Stimulated activated CD8-positive, alpha-beta memory T cell treated with anti-CD3 and anti-CD28 coated beads, Interleukin-12 subunit alpha, Interleukin-12 subunit beta, amount 100 ng/mL, for 1 hour (primary cell): ENCODE data around the gene ASCC1.

Experiments used
- DNase-seq: peaks from one replicate; pipeline ENCODE4 v3.0.0-alpha.2; 2020; ENCODE audit warnings: low read depth

The ASCC1 gene

DNA sequence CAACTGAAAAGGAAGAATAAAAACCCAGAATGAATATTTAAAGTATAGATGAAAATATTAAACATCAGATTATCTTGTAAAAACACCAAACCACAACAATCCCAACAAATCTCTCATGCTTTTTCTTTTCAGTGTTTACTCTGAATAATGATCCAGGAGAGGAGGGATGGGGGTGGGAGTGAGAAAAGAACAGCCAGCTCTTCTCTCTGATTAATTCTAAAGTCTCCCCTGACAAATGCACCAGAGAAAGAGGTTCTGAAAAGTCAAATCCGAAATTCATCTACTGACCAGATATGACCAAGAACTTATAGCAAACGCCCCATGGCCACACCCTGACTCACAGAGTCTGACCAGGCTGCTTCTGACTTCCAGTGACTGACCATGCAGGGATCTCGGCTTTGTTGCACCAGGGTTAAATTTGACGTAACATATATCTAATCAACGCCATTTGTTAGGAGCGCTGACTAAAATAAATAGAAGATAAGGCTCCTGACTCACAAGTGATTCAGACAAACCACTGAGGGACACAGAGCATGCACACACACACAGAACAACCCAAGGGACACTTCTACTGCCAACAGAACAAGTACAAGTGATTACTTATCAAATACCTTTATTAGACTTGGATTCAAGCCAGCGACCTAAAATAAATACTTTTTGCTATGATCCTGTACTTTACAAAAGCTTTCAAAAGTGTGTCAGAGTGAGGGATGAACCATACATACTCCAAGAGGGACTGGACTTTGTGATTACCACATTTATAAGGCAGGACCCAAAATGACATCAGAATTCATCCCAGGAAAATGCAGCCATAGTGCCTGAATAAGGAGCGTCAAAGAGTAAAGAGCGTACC, 118.4 kb downstream of the ASCC1 start:
- no peak for DNase-seq

DNA sequence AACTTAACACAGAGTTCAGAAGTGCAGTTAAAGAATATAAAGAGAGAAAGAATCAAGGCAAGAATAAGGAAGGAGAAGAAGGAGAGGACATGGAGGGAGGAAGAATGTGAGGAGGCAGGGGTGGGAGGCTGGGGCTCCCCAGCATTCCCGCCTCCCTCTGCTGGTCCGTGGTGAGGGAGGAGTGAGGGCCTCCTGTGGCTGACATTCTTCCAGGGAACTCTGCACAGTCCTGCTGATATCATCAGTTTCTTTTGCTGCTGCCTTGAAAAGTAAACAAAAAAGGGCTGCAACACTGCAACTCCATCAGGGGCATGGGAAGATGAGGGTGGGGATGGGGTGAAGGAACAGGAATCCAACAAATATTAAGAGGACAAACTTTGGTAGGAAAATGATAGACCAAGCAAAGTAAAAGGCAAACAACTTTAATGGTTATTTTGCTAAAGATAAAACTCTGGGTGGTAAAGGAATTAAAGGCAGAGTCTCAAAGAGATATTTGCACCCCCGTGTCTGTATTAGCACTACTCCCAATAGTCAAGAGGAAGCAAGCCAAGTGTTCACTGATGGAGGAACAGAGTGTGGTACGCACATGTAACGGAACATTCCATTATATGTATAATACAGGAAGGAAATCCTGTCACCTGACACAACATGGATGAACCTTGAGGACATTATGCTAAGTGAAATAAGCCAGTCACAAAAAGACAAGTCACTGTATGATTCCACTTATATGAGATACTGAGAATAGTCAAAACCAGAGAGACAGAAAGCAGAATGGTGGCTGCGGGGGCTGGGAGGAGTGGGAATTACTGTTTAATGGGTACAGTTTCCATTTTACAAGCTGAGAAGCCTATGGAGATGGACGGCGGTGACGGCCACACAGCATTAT, 119.7 kb downstream of the ASCC1 start:
- DNase-seq, result no peak

DNA sequence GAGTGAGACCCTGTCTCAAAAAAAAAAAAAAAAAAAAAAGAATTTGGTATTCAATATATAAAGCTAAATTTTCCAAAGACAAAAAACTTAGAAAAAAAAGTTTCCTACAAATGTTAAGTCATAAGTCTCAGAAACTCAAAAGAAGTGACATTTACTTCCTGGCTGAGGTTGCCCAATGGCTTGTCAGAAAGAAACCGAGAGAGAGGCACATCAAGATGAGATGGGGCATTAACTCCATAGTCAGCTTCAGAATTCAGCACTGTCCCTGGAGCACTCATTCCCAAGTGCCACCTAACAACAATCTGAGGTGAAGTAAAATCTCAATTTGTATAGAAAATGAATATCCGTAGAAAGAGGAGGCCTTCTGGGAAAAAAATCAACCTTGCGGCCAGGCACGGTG, 120.9 kb downstream of the ASCC1 start:
- no peak for DNase-seq

DNA sequence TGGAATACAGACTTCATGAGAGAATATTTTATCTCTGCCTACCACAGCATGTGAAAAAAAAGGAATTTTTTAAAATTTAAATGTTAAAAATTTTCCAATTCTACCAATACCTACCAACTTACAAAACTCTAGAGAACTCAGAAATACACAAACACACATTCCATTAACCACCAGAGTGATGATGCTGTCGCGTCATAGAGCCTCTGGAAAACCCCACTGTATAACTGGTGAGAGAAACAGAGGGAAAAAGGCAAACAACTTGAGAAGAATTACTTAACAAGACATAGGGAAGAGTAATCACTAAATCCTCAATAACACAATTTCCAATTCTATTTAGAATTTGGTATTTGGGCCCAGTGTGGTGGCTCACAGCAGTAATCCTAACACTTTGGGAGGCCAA, 121.5 kb downstream of the ASCC1 start:
- DNase-seq, result no peak

DNA sequence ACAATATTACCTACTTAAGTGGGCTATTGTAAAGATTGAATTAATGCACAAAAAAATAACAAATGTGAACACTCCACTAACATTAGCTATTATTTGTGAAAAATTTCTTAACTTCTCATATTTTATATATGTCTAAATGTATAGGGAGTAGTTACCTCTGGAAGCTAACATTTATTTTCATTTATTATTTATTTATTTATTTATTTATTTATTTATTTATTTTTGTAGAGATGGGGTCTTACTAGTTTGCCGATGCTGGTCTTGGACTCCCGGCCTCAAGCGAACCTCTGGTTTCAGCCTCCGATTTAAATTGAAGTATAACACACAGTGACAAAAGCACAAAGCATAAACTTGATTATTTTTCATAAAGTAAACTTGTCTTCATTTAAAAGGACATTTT, 122.6 kb downstream of the ASCC1 start:
- no peak for DNase-seq

DNA sequence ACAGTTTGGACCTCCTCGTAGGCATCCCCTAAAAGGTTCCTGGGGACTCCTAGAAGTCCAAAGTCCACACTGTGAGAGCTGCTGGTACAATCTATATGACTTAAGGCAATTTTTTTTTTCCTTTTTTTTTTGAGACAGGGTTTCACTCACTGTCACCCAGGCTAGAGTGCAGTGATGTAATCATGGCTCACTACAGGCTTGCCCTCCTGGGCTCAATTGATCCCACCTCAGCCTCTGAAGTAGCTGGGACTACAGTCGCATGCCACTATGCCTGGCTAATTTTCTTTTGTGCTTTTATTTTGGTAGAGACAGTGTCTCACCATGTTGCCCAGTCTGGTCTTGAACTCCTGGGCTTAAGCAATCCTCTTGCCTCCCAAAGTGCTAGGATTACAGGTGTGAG, 123.1 kb downstream of the ASCC1 start:
- no peak for DNase-seq

DNA sequence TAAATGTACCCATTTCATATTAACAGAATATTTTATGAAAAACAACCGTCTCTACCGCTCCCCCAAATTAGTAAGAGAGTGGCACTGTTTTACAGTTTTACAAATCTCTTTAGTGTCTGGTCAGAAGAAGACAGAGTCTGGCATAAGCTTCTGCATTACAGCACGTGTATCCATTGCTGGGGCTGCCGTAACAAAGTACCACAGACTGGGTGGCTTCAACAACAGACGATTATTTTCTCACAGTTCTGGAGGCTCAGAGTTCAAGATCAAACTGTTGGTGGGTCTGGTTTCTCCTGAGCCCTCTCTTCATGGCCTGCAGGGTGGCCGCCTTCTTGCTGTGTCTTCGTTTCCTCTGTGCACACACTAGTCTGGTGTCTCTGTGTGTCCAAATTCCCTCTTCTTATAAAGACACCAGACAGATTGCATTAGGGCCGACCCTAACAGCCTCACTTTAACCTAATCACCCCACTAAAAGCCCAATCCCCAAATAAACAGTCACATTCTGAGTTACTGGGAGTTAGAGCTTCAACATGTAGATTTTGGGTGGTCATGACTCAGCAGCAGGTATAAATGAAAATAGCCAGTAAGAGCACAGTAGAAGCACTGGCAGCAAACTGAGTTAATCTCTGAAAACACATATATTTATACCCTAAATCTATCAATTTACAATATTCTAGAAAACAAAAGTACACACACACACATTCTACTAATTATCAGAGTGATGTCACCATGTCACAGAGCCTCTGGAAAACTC, 123.7 kb downstream of the ASCC1 start:
- DNase-seq, result no peak

DNA sequence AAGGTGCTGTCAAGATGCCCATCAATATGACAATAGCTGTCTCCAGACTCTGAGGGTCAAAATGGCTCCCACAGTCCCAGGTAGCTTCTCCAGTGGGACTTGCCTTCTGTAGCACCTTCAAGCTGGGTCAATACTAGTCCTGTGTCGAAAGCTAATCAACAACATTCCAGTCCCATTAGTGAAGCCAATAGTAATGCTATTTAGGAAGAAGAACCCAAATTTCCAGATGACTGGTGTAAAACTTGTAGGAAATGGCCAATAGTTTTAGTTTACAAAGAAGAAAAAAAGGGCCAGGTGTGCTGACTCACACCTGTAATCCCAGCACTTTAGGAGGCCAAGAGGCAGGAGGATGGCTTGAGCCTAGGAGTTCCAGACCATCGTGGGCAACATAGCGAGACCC, 125.8 kb downstream of the ASCC1 start:
- no peak for DNase-seq

DNA sequence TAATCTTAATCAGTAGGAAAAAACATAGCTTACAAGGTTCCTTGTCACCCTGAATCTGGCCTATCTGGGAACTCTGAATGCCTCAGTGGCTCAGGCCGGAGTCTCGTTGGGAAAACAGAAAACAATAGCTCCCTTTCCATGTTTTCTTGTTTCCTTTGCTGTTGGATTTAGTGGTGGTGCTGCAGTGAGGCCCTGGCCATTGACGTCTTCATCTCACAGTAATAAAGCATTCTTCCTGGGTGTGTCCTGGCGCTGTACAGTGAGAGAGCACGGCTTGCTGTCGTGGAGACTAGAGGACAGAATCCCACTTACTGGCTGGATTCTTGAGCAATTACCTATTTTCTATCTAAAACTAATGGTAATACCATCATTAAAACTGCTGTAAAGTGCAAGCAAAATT, 126.5 kb downstream of the ASCC1 start:
- DNase-seq, result no peak

DNA sequence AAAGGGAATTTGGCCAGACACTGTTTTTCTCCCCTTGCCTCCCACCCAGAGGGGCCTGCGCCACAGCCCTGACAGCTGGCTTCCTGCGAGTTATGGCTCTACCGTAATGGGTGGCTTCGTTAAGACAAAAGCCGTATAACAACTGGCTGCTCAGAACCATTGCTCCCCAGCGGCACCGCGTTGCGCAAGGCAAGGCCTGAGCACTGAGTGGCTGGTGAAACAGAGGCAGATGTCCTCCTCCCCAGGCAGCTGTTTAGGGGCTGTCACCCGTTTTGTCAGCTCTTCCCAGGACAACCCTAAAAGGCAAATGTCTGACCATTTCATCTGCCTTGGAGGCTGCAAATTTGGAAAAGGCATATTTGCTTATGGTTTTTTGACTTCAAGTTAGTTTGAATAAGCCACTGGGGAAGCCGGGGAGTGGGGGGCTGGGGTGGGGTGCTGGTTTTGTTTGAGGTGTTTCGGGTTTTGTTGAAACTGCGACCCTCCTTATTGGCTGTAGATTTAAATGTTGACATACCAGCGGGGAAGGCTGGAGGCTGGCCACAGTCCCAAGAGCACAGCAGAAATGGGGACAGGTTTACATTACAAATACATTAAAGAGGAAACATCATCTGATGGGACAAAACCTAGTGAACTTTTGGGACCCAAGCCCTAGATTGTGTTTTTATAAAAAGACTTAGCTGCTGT, 127.0 kb downstream of the ASCC1 start:
- DNase-seq, result no peak

DNA sequence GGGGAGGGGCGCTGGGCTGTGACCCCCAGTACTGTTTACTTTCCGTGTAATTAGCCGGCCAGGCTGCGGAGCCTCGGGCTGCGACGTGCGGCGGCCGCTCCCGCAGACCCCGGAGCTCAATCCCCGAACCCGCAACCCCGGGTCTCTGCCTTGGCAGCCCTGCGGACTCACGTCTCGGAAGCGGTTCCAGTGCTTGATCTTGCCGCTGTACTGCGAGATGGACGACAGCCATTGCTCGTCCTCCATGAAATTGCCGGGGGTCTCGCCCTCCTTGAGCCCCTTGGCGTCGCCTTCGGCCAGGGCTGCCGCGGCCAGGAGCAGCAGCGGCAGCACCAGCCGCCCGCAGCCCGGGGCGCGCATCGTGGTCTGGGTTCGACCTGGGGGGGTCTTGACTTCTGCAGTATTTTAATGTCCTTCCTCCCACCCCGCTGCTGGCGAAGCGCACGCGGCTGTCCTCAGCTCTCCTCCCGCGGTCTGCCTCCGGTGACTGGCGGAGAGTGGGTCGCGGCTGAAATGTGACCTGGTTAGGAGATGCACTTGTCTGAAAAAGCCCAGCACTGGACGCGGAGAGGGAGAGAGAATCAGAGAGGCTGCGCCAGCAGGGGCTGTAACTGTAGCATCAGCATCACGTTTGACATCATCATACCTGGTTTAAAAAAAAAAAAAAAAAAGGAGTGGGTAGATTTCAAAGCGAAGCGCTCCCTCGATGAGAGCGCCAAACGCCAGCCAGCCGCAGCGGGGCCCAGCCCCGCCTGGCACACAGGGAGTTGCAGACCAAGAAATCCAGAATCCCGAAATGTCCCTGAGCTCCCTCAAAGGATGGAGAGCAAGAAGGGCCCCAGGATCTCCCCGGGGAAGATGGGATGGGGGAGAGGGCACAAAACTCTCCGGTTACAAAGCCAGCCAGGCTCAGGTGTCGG, 127.8 kb downstream of the ASCC1 start, which contains the start of gene SPOCK2:
TSS of gene SPOCK2 (minus strand) at position 583 of the 920 bp plus-strand sequence. CDS start at position 360, 223 bp downstream.
- DNase-seq, result peak; percentile 65

DNA sequence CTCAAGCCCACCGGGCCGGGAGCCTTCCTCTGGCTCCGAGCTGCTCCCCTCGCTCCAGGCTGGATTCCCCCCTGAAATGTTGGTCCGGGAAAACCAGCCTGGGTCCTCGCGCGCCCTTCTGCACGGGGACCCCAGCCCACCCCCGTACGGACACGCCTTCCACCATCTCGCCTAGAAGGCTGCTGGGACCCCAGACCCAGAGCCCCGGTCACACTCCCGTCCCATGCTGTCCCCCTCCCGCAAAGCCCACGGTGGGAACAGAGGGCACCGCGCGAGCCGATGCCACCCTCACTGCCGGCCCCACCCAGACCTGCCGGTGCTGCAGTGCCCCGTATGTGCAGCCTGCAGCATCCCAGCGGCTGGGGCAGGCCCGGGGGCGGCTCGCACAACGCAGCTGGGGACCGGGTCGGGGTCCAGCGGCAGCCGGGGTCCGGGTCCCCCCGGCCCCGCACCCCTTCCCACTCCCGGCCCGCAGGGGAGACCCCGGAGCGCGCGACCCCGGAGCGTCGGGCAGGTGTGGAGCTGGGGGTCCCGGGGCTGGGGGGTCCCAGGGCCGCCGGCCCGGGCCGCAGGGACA, 128.6 kb downstream of the ASCC1 start:
- DNase-seq, result no peak

DNA sequence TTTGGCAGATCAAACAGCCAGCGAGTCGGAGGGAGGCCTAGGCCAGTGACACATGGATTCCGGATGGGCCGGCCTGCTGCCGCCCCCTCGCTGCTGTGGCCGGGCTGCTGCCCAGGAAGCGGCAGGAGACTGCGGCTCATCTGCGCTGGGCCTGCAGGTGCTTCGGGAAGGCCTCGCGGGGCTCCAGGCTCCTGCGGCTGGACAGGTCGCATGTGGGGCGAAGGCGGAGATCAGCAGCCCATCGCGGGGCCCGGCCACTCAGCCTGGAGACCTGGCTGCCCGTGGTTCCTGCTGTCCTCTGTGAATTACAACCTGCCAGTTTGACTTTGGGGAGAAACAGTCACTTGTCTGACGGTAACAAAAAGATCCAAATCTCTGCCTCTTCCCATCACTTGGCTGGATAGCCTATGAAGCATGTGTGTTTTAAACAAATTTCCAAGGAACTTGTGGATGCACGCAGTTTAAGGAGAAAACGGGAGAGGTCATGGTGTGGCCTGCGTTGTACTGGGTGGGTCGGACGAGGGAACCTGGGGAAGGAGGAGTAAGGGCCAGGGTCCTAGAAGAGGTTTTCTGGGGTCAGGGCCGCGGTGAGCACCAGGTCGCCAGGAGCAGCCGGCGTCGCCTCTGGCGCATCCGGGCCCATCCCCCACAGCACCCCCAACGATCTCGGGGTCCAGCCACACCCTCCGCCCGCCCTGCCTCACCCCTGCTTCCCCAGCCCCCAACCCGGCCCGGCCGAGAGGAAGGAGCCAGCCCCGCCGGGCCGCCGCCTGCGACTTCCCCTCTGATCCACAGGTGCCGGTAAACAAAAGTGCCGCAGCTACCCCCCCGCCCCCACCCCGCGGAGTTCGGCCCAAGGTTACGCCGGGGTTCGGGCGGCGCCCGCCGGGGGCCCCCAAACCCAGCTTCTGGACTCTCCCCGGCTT, 129.3 kb downstream of the ASCC1 start:
- DNase-seq, result peak; percentile 45

DNA sequence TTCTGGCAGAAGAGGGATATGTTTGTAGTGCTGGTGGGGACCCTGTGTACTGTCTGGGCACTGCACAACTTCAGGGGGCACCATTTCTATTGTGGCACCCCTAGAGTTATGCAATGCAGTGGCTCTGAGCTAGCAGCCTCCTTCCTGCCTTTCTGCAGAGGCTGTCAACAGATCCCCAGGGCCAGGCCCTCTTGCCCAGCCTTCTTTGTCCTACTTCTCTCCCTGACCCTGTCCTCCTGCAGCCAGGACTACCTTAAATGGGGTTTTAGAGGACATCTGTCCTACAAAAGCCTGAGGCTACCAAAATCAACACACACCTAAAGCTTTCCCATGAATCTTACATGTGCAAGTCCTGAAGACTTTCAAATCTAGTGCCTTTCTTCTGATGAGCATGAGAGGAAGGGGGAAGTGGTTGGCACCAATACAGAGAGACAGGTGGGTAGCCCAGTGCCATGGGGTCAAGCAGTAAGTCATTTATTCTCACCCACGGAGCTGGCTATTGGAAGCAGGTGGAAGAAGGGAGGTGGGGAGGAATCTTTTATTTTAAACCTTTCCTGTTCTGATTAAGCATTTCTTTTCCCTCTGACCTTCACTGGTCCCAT, 130.1 kb downstream of the ASCC1 start:
- DNase-seq, result no peak

DNA sequence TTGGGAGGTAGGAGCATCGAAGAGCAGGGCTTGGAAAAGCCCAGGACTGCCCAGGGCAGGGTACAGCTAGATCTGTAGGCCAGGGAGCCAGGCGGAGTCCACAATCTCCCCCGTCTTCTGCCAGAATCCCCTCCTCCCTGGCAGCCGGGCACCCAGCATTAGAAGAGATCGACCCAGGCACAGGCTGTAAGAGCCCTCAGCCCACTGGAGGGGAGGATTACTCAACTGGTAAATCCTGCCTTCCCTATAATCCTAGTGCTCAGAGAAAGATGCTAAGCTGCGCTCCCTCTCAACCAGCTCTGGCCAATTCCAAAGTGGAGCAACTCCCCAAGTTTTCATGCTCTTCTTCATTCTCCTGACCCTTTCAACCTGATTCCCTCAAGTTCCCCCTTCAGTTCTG, 130.9 kb downstream of the ASCC1 start:
- no peak for DNase-seq

DNA sequence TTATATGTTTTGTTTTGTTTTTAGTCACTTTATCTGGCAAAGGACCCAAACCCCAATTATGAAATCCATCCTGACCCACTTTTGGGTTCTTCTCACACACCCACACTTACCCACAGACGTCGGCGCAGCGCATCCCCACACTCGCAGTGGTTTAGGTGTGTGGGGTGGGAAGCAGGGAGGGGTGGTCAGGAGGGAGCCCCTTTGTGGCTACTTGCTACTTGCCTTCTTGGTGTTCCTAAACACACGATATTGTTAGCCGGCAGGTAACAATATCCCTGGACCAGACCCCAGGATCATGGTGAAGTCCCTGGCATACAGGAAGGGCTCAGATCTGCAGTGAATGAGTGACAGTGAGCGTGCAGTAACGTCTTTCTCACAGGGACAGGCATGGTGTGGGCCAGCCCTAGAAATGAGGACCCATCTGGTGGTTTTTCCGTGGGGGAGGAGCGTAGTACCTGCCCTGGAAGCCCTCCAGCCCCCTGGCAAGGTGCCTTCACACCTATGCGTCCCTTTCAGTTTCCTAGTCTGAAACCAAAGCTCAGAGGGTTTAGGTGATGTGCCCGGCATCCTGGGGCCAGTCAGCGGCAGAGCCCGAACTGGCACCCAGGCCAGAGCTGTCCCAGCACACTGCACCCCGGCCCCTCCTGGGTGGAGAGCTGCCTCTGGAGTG, 132.2 kb downstream of the ASCC1 start:
- peak; percentile 39 for DNase-seq

DNA sequence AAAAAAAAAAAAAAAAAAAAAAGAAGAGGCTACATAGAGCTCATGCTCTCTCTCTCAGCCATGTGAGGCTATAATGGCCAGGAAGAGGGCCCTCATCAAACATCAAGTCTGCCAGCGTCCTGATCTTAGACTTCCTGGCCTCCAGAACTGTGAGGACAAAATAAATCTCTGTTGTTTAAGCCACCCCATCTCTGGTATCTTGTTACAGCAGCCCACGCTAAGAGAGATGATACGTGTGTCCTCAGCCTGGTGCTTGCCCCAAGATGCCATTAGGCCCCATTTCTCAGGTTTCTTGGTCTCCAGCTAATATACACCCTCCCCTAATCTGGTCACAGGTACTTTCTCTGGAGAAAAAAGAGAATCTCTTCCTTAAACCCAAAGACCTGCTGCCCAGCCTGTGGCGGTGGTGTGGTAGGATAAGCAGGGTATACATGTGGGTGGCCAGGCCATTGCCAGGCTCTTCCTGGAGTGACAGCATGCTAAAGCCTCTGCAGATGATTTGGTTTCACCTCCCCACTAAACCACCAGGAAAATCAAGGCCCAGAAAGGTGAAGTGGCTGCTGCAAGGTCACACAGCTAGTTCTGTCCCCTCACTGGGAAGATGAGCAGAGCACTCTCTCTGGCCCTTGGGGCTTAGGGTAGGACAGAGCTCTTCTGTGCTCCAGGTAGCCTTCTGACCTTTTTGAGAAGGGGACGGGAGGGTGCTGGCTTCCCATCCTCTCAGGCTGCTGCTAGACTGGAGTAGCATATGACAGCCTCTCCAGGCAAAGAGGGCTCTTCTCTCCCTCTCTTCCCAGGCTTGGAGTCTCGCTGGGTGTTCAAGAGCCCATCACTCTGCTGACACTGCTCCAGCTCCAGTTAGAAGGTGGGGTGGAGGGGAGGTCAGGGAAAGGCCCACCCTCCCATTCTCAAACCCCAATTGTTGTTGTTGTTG, 133.0 kb downstream of the ASCC1 start:
- no peak for DNase-seq
